GM23248 (cell line): ENCODE data around the gene APMAP. TPM values are rescaled to one million over a fixed set of nuclear protein-coding genes. Genes with fewer than 3 reads are reported as not detected.
A peak's percentile ranks its signal among the peaks of the same experiment; 100 is the strongest.

Experiments used
- DNase-seq: peaks from one replicate; pipeline ENCODE4 v3.0.0-alpha.2; 2015
- H2AFZ ChIP-seq: fragments of 200-600 bp; sonication (generic); 2 replicates; pipeline ENCODE4 v1.6.1; 2016; ENCODE audit warnings: antibody characterized with exemption
- H3F3A ChIP-seq: fragments of 200-600 bp; sonication (generic); 2 replicates; pipeline ENCODE4 v1.6.1; 2016; ENCODE audit warnings: mild to moderate bottlenecking, antibody characterized with exemption, mixed run types; ENCODE audit not compliant: insufficient read depth
- H3K27ac ChIP-seq: fragments of 200-600 bp; sonication (generic); 2 replicates; pipeline ENCODE4 v1.5.1; 2016; ENCODE audit warnings: mild to moderate bottlenecking
- H3K27me3 ChIP-seq: fragments of 200-600 bp; sonication (generic); replicated peaks from 2 replicates; pipeline ENCODE4 v1.6.1; 2016; ENCODE audit warnings: mild to moderate bottlenecking; ENCODE audit not compliant: insufficient read depth
- H3K36me3 ChIP-seq: fragments of 200-600 bp; sonication (generic); 2 replicates; pipeline ENCODE4 v1.6.1; 2016; ENCODE audit warnings: low read depth, mild to moderate bottlenecking
- H3K4me1 ChIP-seq: fragments of 200-600 bp; sonication (generic); 2 replicates; pipeline ENCODE4 v1.6.1; 2016; ENCODE audit warnings: mild to moderate bottlenecking; ENCODE audit not compliant: insufficient read depth
- H3K4me2 ChIP-seq: fragments of 200-600 bp; sonication (generic); one replicate; pipeline ENCODE4 v1.6.1; 2016; ENCODE audit warnings: mild to moderate bottlenecking; ENCODE audit not compliant: unreplicated experiment
- H3K4me3 ChIP-seq: fragments of 200-600 bp; sonication (generic); 2 replicates; pipeline ENCODE4 v1.5.1; 2016; ENCODE audit warnings: mild to moderate bottlenecking
- H3K79me2 ChIP-seq: fragments of 200-600 bp; sonication (generic); 2 replicates; pipeline ENCODE4 v1.6.1; 2016; ENCODE audit warnings: mild to moderate bottlenecking; ENCODE audit not compliant: insufficient read depth
- H3K9ac ChIP-seq: fragments of 200-600 bp; sonication (generic); 2 replicates; pipeline ENCODE4 v1.6.1; 2016; ENCODE audit warnings: mild to moderate bottlenecking
- H3K9me2 ChIP-seq: fragments of 200-600 bp; sonication (generic); 2 replicates; pipeline ENCODE4 v1.6.1; 2016; ENCODE audit warnings: mixed run types, mild to moderate bottlenecking, moderate library complexity; ENCODE audit not compliant: insufficient read depth
- H3K9me3 ChIP-seq: fragments of 200-600 bp; sonication (generic); one replicate; pipeline ENCODE4 v1.6.1; 2017; ENCODE audit warnings: low read depth
- H4K20me1 ChIP-seq: fragments of 200-600 bp; sonication (generic); 2 replicates; pipeline ENCODE4 v1.6.0; 2016; ENCODE audit not compliant: insufficient read depth
- EZH2 ChIP-seq: fragments of 200-600 bp; sonication (generic); IDR thresholded peaks from 2 replicates; pipeline ENCODE4 v1.6.1; 2018; ENCODE audit warnings: antibody characterized with exemption, mild to moderate bottlenecking; ENCODE audit not compliant: insufficient read depth, poor library complexity, severe bottlenecking
- EZH2phosphoT487 ChIP-seq: fragments of 200-600 bp; sonication (generic); IDR thresholded peaks from 2 replicates; pipeline ENCODE4 v1.6.1; 2018; ENCODE audit warnings: antibody characterized with exemption, moderate library complexity, mild to moderate bottlenecking, low read depth; ENCODE audit not compliant: insufficient read depth
- WGBS, 2 experiments: methylation state at CpG; one replicate each; pipeline ENCODE4 v1.1.6; 2015 to 2017; ENCODE audit warnings: low lambda C conversion rate in 2 of 2, low coverage in 1 of 2; ENCODE audit errors: missing lambda C conversion rate in 2 of 2; 5-methylcytosine and 5-hydroxymethylcytosine counted together
- in situ Hi-C: fragments of 300-500 bp; cut with MboI; formaldehyde crosslinking; loops from 2 replicates; pipeline ENCODE4 v1.15.0; 2020
- polyA plus RNA-seq: library from polyadenylated mRNA; unstranded; fragments of >200 nt; fragmentation: Nextera tagmentation; extraction: Ambion mirVana; gene quantifications from 2 replicates; pipeline ENCODE4 v1.2.1, GENCODE V29; 2016
- total RNA-seq: library from RNA; depleted of rRNA; stranded (reverse); fragments of >200 nt; shearing (Covaris generic); gene quantifications from 2 replicates; pipeline ENCODE4 v1.2.3, GENCODE V29; 2014

The APMAP gene
- total and polyA plus RNA-seq, 2 experiments from 2014 or later = 109 to 123 TPM

DNA sequence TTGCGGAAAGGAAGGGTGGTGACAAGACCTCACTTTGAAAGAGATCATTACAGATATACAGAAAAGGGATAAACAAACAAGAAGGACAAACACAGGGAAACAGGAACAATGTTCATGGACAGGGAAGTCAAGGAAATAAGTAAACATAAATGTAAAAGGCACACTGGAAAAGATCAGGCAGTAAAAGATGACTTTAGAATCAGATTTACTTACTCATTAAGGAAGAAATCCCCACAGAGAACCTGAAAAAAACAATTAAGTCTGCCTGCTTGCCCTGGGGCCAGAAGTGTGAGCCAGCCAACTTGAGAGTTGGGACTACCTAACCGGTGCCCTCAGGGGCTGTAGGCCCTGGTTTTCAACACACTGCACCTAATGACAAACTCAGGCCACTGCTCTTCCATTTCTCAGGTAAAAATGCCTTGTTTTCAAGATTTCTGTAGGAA, 1.7 kb downstream of the APMAP start:
- Histone ChIP-seq H3K9me2 (no peaks in the 10 kb centered on the region), H3K27ac (no peak overlapping the region), H3K79me2 (peaks cover 61% of the 10 kb centered on the region), H3K36me3 (no peaks in the 10 kb centered on the region), H3K4me1 (peaks cover 16% of the 10 kb centered on the region), H3K4me2 (no peak overlapping the region), H3K9me3 (no peaks in the 10 kb centered on the region), H3K9ac (no peak overlapping the region), H3K27me3 (no peaks in the 10 kb centered on the region), H4K20me1 (no peaks in the 10 kb centered on the region), H2AFZ (no peak overlapping the region), H3F3A (0 out of 2 replicates have a peak, but pooled peaks cover 4% of the 10 kb centered on the region), H3K4me3 (no peak overlapping the region)
- no peak for TF ChIP-seq EZH2
- TF ChIP-seq EZH2phosphoT487 = no peak
- DNase-seq = no peak
- 85 to 93% methylated on average over 2 of the region's 2 CpGs for WGBS, 2 experiments
- in situ Hi-C loops = loop anchor here (10.0 to 25.0 kb wide), 5 partner anchors 184 to 871 kb away; partner anchors contain the start of gene GINS1

- Histone ChIP-seq H3K9me2 (no peaks in the 10 kb centered on the region), H3K36me3 (no peaks in the 10 kb centered on the region), H3K4me3 (no peak overlapping the region), H3K4me2 (no peak overlapping the region), H3K79me2 (peaks cover 77% of the 10 kb centered on the region), H3K27ac (no peak overlapping the region), H3K27me3 (no peaks in the 10 kb centered on the region), H3K4me1 (peaks cover 12% of the 10 kb centered on the region), H3K9ac (no peak overlapping the region), H4K20me1 (no peaks in the 10 kb centered on the region), H3F3A (0 out of 2 replicates have a peak, but pooled peaks cover 4% of the 10 kb centered on the region), H3K9me3 (no peaks in the 10 kb centered on the region), H2AFZ (no peak overlapping the region)
- TF ChIP-seq EZH2 = no peak
- no peak for TF ChIP-seq EZH2phosphoT487
- in situ Hi-C loops = loop anchor here (25.0 kb wide), 2 partner anchors 523 to 873 kb away; no protein-coding TSS in a partner anchor
- DNase-seq = no peak
- 83 to 84% methylated on average over 3 of the region's 3 CpGs for WGBS, 2 experiments
Measured at GRCh38 chr20:24989162-24989561, 3.4 kb downstream of the APMAP start.

DNA sequence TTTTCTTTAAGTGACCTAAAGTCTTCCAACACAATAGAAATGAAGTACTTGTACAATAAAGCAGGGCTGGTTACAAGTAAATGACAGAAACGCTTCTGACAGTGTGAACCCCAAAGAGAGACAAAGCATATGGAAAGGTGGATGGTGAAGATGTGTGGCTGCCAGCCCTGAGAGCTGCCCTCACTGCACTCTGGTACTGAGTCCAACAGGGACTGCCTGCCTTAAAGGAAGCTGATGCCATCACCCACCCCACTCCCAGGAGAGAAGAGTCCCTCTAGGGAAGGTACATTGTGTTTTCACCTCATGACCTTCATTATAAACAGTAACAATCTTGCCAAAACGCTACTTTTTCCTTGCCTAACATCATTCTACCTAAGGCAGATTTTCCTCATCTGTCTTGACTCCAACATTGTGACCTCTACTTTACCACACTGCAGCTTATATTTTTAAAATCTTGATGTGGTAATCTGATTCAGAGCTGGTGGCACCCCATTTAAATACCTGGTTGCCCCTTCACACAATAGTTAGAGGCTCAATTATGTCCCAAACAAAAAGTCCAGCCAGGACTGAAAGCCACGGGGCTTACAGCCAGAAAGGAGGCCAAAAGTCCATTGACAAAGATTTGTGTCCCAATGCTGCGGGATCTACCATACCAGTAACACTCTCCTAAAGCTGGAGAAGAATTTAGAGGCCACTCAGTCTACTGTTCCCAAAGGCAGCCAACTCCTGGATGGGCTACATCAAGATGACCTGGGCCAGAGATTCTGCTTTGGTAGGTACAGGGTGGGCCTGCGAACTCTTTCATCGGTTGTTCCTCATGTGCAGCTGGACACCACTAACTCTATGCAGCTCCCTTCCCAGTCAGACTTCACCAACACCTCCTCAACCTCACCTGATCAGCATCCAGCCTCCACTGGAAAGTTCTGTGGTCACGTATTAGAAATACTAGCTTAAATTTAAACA, 4.4 kb downstream of the APMAP start:
- Histone ChIP-seq H3K36me3 (no peaks in the 10 kb centered on the region), H3K9ac (no peak overlapping the region), H3K4me3 (no peak overlapping the region), H2AFZ (no peak overlapping the region), H3K9me3 (no peaks in the 10 kb centered on the region), H3F3A (no peaks in the 10 kb centered on the region), H3K4me1 (peaks cover 7% of the 10 kb centered on the region), H4K20me1 (no peaks in the 10 kb centered on the region), H3K27me3 (no peaks in the 10 kb centered on the region), H3K79me2 (peaks cover 87% of the 10 kb centered on the region), H3K4me2 (no peak overlapping the region), H3K9me2 (no peaks in the 10 kb centered on the region), H3K27ac (no peak overlapping the region)
- TF ChIP-seq EZH2phosphoT487 (no peak), EZH2 (no peak)
- WGBS, 2 experiments = 97% methylated on average over 7 of the region's 7 CpGs
- in situ Hi-C loops = loop anchor here (25.0 kb wide), 2 partner anchors 524 to 874 kb away; no protein-coding TSS in a partner anchor
- no peak for DNase-seq

DNA sequence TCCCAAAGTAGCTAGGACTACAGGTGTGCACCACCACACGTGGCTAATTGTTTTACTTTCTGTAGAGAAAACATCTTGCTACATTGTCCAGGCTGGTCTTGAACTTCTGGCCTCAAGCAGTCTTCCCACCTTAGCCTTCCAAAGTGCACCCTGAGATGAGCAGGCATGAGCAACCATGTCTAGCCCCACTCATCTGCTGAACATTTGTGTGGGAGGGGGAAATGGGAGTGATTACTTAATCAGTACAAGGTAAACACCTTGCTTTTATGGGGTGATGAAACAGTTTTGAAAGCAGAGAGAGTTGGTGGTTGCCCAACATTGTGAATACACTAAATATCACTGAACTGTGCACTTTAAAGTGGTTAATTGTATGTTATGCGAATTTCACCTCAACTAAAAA, 5.3 kb downstream of the APMAP start:
- H3K9ac ChIP-seq = no peak overlapping the region
- no peak overlapping the region for H2AFZ ChIP-seq
- H3K36me3 ChIP-seq = no peaks in the 10 kb centered on the region
- H3K4me1 ChIP-seq = peaks cover 6% of the 10 kb centered on the region; the same call in 1 of the 2 replicates
- no peaks in the 10 kb centered on the region for H3K9me3 ChIP-seq
- H4K20me1 ChIP-seq = no peaks in the 10 kb centered on the region
- H3K4me2 ChIP-seq = no peak overlapping the region
- in situ Hi-C loops = loop anchor here (25.0 kb wide), 2 partner anchors 525 to 875 kb away; no protein-coding TSS in a partner anchor
- no peak overlapping the region for H3K27ac ChIP-seq
- TF ChIP-seq EZH2phosphoT487 = no peak
- TF ChIP-seq EZH2 = no peak
- peaks cover 90% of the 10 kb centered on the region for H3K79me2 ChIP-seq
- no peaks in the 10 kb centered on the region for H3K9me2 ChIP-seq
- H3K27me3 ChIP-seq = no peaks in the 10 kb centered on the region
- H3F3A ChIP-seq = no peaks in the 10 kb centered on the region
- H3K4me3 ChIP-seq = no peak overlapping the region
- WGBS, 2 experiments = 71 to 75% methylated on average over 2 of the region's 2 CpGs
- DNase-seq = peak; percentile 11
